GM12878 (cell line): ENCODE measurements around the gene UNC119B. TPM values are rescaled to one million over a fixed set of nuclear protein-coding genes. Genes with fewer than 3 reads are reported as not detected.

ENCODE experiments used
- ATAC-seq: fragments of 200-7000 bp; cut with Tn5 transposase; 3 replicates; pipeline ENCODE4 v1.9.1; 2020; ENCODE audit warnings: mild to moderate bottlenecking, moderate library complexity
- BruUV-seq: library from RNA; stranded (reverse); fragments of 400-500 nt; replicated peaks from 2 replicates; lab custom pipeline; 2021; lab: Mats Ljungman, UMichigan
- CTCF ChIA-PET: fragments of 300-600 bp; sonication (Branson Sonifier 250); formaldehyde crosslinking; extraction: SDS; loops from one replicate; lab custom pipeline; 2021; ENCODE audit warnings: inconsistent platforms; lab: Yijun Ruan, JAX
- POLR2A ChIA-PET: fragments of 350-600 bp; formaldehyde crosslinking; extraction: SDS; loops from one replicate; lab custom pipeline; 2021; ENCODE audit warnings: inconsistent platforms; lab: Charles Lee
- RAD21 ChIA-PET: fragments of 300-600 bp; sonication (Branson Sonifier 250); formaldehyde crosslinking; loops from one replicate; lab custom pipeline; 2023; ENCODE audit warnings: antibody characterized with exemption; ENCODE audit not compliant: unreplicated experiment; lab: Charles Lee
- SMC1A ChIA-PET: fragments of 300-600 bp; sonication (Branson Sonifier 250); formaldehyde crosslinking; loops from one replicate; lab custom pipeline; 2023; ENCODE audit not compliant: unreplicated experiment, uncharacterized antibody; lab: Charles Lee
- DNase-seq: peaks from one replicate; pipeline ENCODE4 v3.0.0-alpha.2; 2011; ENCODE audit warnings: low read depth, low spot score
- FAIRE-seq: peaks from 3 replicates; lab custom pipeline; 2011; peaks lifted over from hg19 to GRCh38; lab: Jason Lieb, UNC
- H2AFZ ChIP-seq: 2 replicates; pipeline ENCODE4 v1.6.0; 2011; ENCODE audit warnings: low read depth, low read length, control low read depth; ENCODE audit not compliant: control insufficient read depth
- H3K27ac ChIP-seq: 2 replicates; pipeline ENCODE4 v1.5.1; 2011; ENCODE audit warnings: control low read depth; ENCODE audit not compliant: control insufficient read depth, insufficient read depth
- H3K27me3 ChIP-seq, 2 experiments: replicated peaks in 1 of 2; 2 replicates each; pipeline versions ENCODE4 v1.6.0 to v1.6.1; 2011; ENCODE audit warnings: low read length in 1 of 2; ENCODE audit not compliant: control insufficient read depth in 2 of 2, insufficient read depth in 2 of 2
- H3K36me3 ChIP-seq, 2 experiments: 2 replicates each; pipeline ENCODE4 v1.5.1; 2011; ENCODE audit warnings: low read length in 1 of 2; ENCODE audit not compliant: control insufficient read depth in 2 of 2, insufficient read depth in 2 of 2
- H3K4me1 ChIP-seq: 2 replicates; pipeline ENCODE4 v1.6.1; 2011; ENCODE audit warnings: mild to moderate bottlenecking, low read length, moderate library complexity, mixed read lengths; ENCODE audit not compliant: control insufficient read depth, insufficient read depth
- H3K4me2 ChIP-seq: 2 replicates; pipeline ENCODE4 v1.6.0; 2011; ENCODE audit warnings: control low read depth; ENCODE audit not compliant: control insufficient read depth, insufficient read depth
- H3K4me3 ChIP-seq: fragments of 200-600 bp; sonication (generic); 2 replicates; pipeline ENCODE4 v1.5.1; 2016
- H3K79me2 ChIP-seq: 2 replicates; pipeline ENCODE4 v1.6.0; 2011; ENCODE audit warnings: low read length; ENCODE audit not compliant: control insufficient read depth, insufficient read depth
- H3K9ac ChIP-seq: 2 replicates; pipeline ENCODE4 v1.8.0; 2011; ENCODE audit warnings: low read length, control low read depth, mixed read lengths; ENCODE audit not compliant: control insufficient read depth, insufficient read depth
- H3K9me3 ChIP-seq: replicated peaks from 3 replicates; pipeline ENCODE4 v1.5.1; 2011; ENCODE audit warnings: mild to moderate bottlenecking, low read length; ENCODE audit not compliant: control insufficient read depth, insufficient read depth
- H4K20me1 ChIP-seq: 2 replicates; pipeline ENCODE4 v1.6.0; 2011; ENCODE audit not compliant: control insufficient read depth, insufficient read depth
- ATF7 ChIP-seq: fragments of 450-650 bp; IDR thresholded peaks from 2 replicates; pipeline ENCODE4 v1.6.1; 2016; ENCODE audit warnings: low read depth, mild to moderate bottlenecking
- CBFB ChIP-seq: IDR thresholded peaks from 2 replicates; pipeline ENCODE4 v1.6.1; 2016; ENCODE audit warnings: antibody characterized with exemption, low read depth
- CEBPB ChIP-seq, 2 experiments: fragments of 150-350 bp in 1 of 2; IDR thresholded peaks; 2 replicates each; pipeline ENCODE4 v1.6.1; 2012 to 2014; ENCODE audit warnings: low read depth in 2 of 2, low read length in 2 of 2, borderline replicate concordance in 1 of 2, inconsistent platforms in 1 of 2
- CREM ChIP-seq: IDR thresholded peaks from 2 replicates; pipeline ENCODE4 v1.6.1; 2014; ENCODE audit warnings: antibody characterized with exemption, low read depth
- EZH2 ChIP-seq: IDR thresholded peaks from 2 replicates; pipeline ENCODE4 v1.6.1; 2012; ENCODE audit warnings: low read depth, mild to moderate bottlenecking, control low read depth, inconsistent platforms, low read length, borderline replicate concordance; ENCODE audit not compliant: control insufficient read depth
- GABPA ChIP-seq: IDR thresholded peaks from 2 replicates; pipeline ENCODE4 v1.6.1; 2014; ENCODE audit warnings: antibody characterized with exemption, low read depth, mild to moderate bottlenecking, inconsistent platforms
- IRF4 ChIP-seq: IDR thresholded peaks from 2 replicates; pipeline ENCODE4 v1.6.1; 2011; ENCODE audit warnings: low read depth, low read length
- KAT2A ChIP-seq: conservative IDR thresholded peaks from 2 replicates; pipeline ENCODE4 v1.6.1; 2011; ENCODE audit warnings: low read depth, low read length; ENCODE audit not compliant: control insufficient read depth
- KDM1A ChIP-seq: fragments of 200-600 bp; sonication (generic); IDR thresholded peaks from 2 replicates; pipeline ENCODE4 v1.6.1; 2016; ENCODE audit warnings: borderline replicate concordance
- MXI1 ChIP-seq: fragments of 150-350 bp; IDR thresholded peaks from 2 replicates; pipeline ENCODE4 v1.6.1; 2011; ENCODE audit warnings: low read depth, mild to moderate bottlenecking, inconsistent platforms, low read length, improper control_type of control experiment
- NFYB ChIP-seq: IDR thresholded peaks from 2 replicates; pipeline ENCODE4 v1.6.1; 2011; ENCODE audit warnings: low read depth, mild to moderate bottlenecking, low read length, improper control_type of control experiment, moderate library complexity; ENCODE audit not compliant: insufficient read depth
- NR2C1 ChIP-seq: fragments of 450-650 bp; IDR thresholded peaks from 2 replicates; pipeline ENCODE4 v1.6.1; 2017; ENCODE audit warnings: antibody characterized with exemption, mild to moderate bottlenecking, moderate library complexity
- RAD21 ChIP-seq: IDR thresholded peaks from 2 replicates; pipeline ENCODE4 v1.6.1; 2011; ENCODE audit warnings: mild to moderate bottlenecking, low read depth, low read length, moderate library complexity; ENCODE audit not compliant: insufficient read depth
- RAD51 ChIP-seq: fragments of 450-650 bp; IDR thresholded peaks from 2 replicates; pipeline ENCODE4 v1.6.1; 2016; ENCODE audit warnings: moderate library complexity, mild to moderate bottlenecking, inconsistent platforms
- RCOR1 ChIP-seq: conservative IDR thresholded peaks from 2 replicates; pipeline ENCODE4 v1.6.1; 2012; ENCODE audit warnings: low read depth, low read length, improper control_type of control experiment
- RUNX3 ChIP-seq: IDR thresholded peaks from 2 replicates; pipeline ENCODE4 v1.6.1; 2012; ENCODE audit warnings: low read length, inconsistent platforms
- SMAD5 ChIP-seq: IDR thresholded peaks from 2 replicates; pipeline ENCODE4 v1.6.1; 2016; ENCODE audit warnings: antibody characterized with exemption, low read depth
- WGBS: methylation state at CpG from one replicate; pipeline ENCODE4 v1.1.6; 2016; ENCODE audit warnings: low lambda C conversion rate; ENCODE audit not compliant: insufficient replicate concordance, insufficient coverage; ENCODE audit errors: missing lambda C conversion rate; 5-methylcytosine and 5-hydroxymethylcytosine counted together
- in situ Hi-C: fragments of 300-500 bp; cut with MboI; formaldehyde crosslinking; loops from 9 replicates; pipeline ENCODE4 v1.14.3; 2018; ENCODE audit warnings: mixed read lengths
- intact Hi-C: fragments of 100-400 bp; cut with micrococcal nuclease; formaldehyde crosslinking; loops from one replicate; pipeline ENCODE4 v1.14.2; 2022; ENCODE audit not compliant: unreplicated experiment
- polyA plus RNA-seq, 11 experiments: library from polyadenylated mRNA; depleted of rRNA in 4 of 11; unstranded in 6 of 11; stranded (reverse) in 5 of 11; fragments of >200 nt; fragmentation: Nextera tagmentation in 4 of 11; fragmentation: Illumina TruSeq in 1 of 11; extraction: Ambion mirVana in 4 of 11; extraction: Trizol in 1 of 11; gene quantifications; 1 replicate in 1 of 11; 2 replicates in 10 of 11; pipeline versions ENCODE4 v1.2.1 to v1.2.3, GENCODE V29; 2011 to 2016; ENCODE audit warnings: inconsistent platforms in 2 of 11, missing spikeins in 2 of 11, low read depth in 1 of 11
- total RNA-seq, 4 experiments: library from RNA; depleted of rRNA in 3 of 4; stranded (reverse); fragments of >200 nt in 3 of 4; fragmentation: Illumina TruSeq in 1 of 4; extraction: Trizol in 1 of 4; gene quantifications; 2 replicates each; pipeline versions ENCODE4 v1.2.1 to v1.2.3, GENCODE V29; 2013 to 2021
- TF ChIP-seq, protein P1 (sequence below): IDR thresholded peaks from 2 replicates; pipeline ENCODE4 v1.6.1; 2011; ENCODE audit warnings: borderline replicate concordance, low read depth, mild to moderate bottlenecking, moderate library complexity, mixed read lengths, low read length; ENCODE audit not compliant: insufficient read depth; ENCODE audit errors: extremely low read length
- TF ChIP-seq, protein P2 (sequence below): IDR thresholded peaks from 2 replicates; pipeline ENCODE4 v1.6.1; 2011; ENCODE audit warnings: low read depth, low read length, improper control_type of control experiment, borderline replicate concordance
- TF ChIP-seq, protein P3 (sequence below): IDR thresholded peaks from 2 replicates; pipeline ENCODE4 v1.6.1; 2012; ENCODE audit warnings: low read depth, low read length, improper control_type of control experiment
- TF ChIP-seq, protein P4 (sequence below): IDR thresholded peaks from 2 replicates; pipeline ENCODE4 v1.6.1; 2012; ENCODE audit warnings: low read depth, low read length, improper control_type of control experiment

Gene UNC119B
- total and polyA plus RNA-seq, 10 of the 15 experiments (the other 5 are each of a cell fraction or from before 2014, with no cell fraction given), result 4.3 to 31.5 (median 10.5) TPM

DNA sequence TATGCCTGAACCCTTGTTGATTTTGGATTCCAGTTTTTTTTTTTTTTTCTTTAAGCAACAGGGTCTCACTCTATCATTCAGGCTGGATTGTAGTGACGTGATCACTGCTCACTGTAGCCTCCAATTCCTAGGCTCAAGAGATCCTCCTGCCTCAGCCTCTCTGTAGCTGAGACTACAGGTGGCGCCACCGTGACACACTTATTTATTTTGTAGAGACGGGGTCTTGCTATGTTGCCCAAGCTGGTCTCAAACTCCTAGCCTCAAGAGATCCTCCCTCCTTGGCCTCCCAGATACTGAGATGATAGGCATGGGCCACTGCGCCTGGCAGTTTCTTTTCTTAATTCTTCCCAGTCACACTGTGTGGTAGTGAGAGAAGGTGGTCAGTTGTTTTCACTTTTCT is 40.5 kb downstream of the UNC119B start (continued):
- TF ChIP-seq GABPA (no peak), RAD51 (no peak), CBFB (no peak)

DNA sequence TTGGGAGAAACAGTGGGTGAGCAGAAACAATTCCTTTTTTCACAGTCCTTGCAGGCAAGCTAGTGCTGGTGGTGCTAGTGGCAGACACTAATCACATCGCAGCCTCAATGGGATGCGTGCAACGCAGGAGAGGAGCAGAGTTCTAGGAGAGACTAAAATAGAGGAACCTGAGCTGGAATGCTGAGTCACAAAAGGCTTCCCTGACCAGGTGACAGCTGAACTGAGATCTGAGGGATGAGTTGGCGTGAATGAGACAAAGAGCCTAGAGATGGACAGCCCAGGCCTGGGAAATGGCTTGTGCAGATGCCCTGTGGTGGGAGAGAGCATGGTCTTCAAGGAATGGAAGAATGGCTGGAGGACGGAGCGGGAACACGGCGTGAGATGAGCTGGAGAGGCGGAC is 41.1 kb downstream of the UNC119B start:
- H4K20me1 ChIP-seq, result no peaks in the 10 kb centered on the region
- H3K27ac ChIP-seq, result no peak overlapping the region
- no peaks in the 10 kb centered on the region for H3K79me2 ChIP-seq
- 82% methylated on average over 9 of the region's 9 CpGs for WGBS
- no peak for ATAC-seq
- H3K27me3 ChIP-seq, result no peaks in the 10 kb centered on the region
- ChIA-PET POLR2A (no interaction called here), SMC1A (interaction anchor here (1.4 to 1.7 kb wide), 2 partner anchors 26 to 220 kb away, joined by 3 to 4 read pairs; partner anchors contain the start of gene ACADS), RAD21 (interaction anchor here (2.0 kb wide), 1 partner anchor 220 kb away, joined by 10 read pairs; no protein-coding TSS in a partner anchor), CTCF (interaction anchor here (1.1 kb wide), 1 partner anchor 220 kb away, joined by 8 read pairs; no protein-coding TSS in a partner anchor)
- H3K36me3 ChIP-seq, result no peaks in the 10 kb centered on the region
- no peak overlapping the region for H3K4me2 ChIP-seq
- H3K4me1 ChIP-seq, result no peaks in the 10 kb centered on the region
- peaks cover 5% of the 10 kb centered on the region for H3K9me3 ChIP-seq
- intact Hi-C loops (no loop called here), in situ Hi-C loops (no loop called here)
- no peak overlapping the region for H3K4me3 ChIP-seq
- BruUV-seq, result no TSS peak
- no peak overlapping the region for H3K9ac ChIP-seq
- H2AFZ ChIP-seq, result no peak overlapping the region
- no peak for TF ChIP-seq KAT2A
- TF ChIP-seq CEBPB (IDR thresholded peaks at IDR 0.05; ENCODE audit: borderline replicate concordance in 1 of 2, low read depth in 2 of 2, low read length in 2 of 2), result no peak
- no peak for TF ChIP-seq KDM1A
- no peak for TF ChIP-seq ATF7
- TF ChIP-seq RAD21, result no peak
- TF ChIP-seq NFYB, result no peak
- no peak for TF ChIP-seq IRF4
- TF ChIP-seq, protein P1, sequence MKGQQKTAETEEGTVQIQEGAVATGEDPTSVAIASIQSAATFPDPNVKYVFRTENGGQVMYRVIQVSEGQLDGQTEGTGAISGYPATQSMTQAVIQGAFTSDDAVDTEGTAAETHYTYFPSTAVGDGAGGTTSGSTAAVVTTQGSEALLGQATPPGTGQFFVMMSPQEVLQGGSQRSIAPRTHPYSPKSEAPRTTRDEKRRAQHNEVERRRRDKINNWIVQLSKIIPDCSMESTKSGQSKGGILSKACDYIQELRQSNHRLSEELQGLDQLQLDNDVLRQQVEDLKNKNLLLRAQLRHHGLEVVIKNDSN, result no peak
- TF ChIP-seq GABPA, result no peak
- no peak for TF ChIP-seq NR2C1
- no peak for TF ChIP-seq CREM
- TF ChIP-seq EZH2, result no peak
- TF ChIP-seq, protein P2, sequence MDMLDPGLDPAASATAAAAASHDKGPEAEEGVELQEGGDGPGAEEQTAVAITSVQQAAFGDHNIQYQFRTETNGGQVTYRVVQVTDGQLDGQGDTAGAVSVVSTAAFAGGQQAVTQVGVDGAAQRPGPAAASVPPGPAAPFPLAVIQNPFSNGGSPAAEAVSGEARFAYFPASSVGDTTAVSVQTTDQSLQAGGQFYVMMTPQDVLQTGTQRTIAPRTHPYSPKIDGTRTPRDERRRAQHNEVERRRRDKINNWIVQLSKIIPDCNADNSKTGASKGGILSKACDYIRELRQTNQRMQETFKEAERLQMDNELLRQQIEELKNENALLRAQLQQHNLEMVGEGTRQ, result no peak
- TF ChIP-seq, protein P3, sequence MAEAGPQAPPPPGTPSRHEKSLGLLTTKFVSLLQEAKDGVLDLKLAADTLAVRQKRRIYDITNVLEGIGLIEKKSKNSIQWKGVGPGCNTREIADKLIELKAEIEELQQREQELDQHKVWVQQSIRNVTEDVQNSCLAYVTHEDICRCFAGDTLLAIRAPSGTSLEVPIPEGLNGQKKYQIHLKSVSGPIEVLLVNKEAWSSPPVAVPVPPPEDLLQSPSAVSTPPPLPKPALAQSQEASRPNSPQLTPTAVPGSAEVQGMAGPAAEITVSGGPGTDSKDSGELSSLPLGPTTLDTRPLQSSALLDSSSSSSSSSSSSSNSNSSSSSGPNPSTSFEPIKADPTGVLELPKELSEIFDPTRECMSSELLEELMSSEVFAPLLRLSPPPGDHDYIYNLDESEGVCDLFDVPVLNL, result no peak
- TF ChIP-seq SMAD5, result no peak
- no peak for TF ChIP-seq RUNX3
- TF ChIP-seq, protein P4, sequence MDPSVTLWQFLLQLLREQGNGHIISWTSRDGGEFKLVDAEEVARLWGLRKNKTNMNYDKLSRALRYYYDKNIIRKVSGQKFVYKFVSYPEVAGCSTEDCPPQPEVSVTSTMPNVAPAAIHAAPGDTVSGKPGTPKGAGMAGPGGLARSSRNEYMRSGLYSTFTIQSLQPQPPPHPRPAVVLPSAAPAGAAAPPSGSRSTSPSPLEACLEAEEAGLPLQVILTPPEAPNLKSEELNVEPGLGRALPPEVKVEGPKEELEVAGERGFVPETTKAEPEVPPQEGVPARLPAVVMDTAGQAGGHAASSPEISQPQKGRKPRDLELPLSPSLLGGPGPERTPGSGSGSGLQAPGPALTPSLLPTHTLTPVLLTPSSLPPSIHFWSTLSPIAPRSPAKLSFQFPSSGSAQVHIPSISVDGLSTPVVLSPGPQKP, result no peak
- TF ChIP-seq MXI1, result no peak
- no peak for TF ChIP-seq RCOR1
- no peak for DNase-seq
- no peak for FAIRE-seq
